ENCODE data around the gene MDN1. TPM values are rescaled to one million over a fixed set of nuclear protein-coding genes. Genes with fewer than 3 reads are reported as not detected.

MDN1 gene, protein sequence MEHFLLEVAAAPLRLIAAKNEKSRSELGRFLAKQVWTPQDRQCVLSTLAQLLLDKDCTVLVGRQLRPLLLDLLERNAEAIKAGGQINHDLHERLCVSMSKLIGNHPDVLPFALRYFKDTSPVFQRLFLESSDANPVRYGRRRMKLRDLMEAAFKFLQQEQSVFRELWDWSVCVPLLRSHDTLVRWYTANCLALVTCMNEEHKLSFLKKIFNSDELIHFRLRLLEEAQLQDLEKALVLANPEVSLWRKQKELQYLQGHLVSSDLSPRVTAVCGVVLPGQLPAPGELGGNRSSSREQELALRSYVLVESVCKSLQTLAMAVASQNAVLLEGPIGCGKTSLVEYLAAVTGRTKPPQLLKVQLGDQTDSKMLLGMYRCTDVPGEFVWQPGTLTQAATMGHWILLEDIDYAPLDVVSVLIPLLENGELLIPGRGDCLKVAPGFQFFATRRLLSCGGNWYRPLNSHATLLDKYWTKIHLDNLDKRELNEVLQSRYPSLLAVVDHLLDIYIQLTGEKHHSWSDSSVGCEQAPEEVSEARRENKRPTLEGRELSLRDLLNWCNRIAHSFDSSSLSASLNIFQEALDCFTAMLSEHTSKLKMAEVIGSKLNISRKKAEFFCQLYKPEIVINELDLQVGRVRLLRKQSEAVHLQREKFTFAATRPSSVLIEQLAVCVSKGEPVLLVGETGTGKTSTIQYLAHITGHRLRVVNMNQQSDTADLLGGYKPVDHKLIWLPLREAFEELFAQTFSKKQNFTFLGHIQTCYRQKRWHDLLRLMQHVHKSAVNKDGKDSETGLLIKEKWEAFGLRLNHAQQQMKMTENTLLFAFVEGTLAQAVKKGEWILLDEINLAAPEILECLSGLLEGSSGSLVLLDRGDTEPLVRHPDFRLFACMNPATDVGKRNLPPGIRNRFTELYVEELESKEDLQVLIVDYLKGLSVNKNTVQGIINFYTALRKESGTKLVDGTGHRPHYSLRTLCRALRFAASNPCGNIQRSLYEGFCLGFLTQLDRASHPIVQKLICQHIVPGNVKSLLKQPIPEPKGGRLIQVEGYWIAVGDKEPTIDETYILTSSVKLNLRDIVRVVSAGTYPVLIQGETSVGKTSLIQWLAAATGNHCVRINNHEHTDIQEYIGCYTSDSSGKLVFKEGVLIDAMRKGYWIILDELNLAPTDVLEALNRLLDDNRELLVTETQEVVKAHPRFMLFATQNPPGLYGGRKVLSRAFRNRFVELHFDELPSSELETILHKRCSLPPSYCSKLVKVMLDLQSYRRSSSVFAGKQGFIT (N-terminal part only)
- total RNA-seq, result 26.4 and 34.5 TPM in 2 replicates

GRCh38 chr6:89819336-89820130, at the start of gene MDN1:
Gene MDN1, minus strand, starts transcription at chr6:89819794. Its CDS starts 187 bp downstream, at chr6:89819607.

DNA sequence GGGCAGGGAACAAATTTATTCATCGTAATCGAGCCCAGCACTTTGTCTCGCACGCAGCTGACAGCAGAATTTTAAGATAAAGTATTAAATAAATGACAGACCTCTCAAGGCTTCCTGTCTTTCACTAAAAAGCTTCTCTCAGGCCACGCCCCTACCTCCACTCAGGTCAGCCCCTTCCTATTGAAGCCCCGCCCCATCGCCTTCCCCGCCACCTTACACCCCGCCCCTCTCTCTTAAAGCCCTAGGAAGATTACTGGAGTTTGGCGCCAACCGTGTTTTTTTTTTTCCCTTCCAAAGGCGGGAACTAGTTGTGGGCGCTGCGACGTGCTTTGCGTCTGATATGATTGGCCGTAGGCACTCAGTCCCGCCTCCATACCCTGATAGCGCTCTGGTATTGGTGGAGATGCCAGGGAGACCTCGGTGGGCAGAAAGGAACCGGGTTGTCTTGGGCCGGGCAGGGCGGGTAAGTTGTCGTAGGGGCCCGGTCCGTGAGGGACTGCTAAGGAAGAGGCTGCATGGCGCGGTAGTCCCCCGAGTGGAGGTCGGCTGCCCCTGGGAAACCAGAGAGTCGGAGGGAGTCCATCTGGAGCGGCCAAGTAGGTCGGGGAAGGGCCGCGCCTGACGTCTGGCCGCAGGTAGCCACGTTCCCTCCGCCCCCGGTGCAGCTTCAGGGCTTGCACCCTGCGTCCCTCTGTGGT, 10.0 kb upstream of the MDN1 start, which contains the start of gene CASP8AP2:
Gene CASP8AP2, plus strand, starts transcription at position 409 of the 698 bp plus-strand sequence.

DNA sequence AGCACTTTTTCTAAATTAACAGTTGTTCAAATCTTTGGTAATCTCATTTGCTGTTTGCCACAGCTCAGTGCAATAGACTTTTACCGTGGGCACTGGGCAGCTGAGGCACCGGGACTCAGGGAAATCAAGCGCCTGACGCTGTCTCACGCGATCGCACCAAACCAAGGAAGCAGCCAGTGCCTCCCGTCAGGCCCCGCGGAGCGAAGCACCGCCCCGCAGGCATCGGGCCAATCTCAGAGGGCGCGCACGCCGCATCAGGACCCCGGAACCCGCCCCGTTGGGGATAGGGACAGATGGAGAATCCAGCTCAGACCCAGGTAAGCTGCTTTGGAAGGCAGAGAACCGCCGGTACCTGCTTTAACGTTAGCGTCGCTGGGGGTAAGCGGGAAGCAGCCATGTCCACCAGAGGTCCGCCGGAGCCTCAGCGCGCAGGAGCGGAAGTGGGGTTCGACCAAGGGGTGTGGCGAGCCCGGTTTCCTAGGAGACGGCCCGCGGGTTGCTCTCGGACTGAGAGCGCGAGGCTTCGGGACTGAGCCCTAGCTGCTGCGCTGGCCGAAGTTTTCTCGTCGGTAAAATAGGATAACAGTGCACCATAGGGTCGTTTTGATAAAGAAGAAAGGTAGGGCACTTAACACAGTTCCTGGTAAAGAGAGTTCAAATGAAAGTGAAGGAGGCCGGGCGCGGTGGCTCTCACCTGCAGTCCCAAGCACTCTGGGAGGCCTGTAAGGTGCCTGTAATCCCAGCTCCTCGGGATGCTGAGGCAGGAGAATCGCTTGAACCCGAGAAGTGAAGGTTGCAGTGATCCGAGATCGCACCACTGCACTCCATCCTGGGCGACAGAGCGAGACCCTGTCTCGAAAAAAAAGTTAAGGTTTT, 181.0 kb downstream of the MDN1 start, which contains the start of gene LYRM2:
Gene LYRM2, minus strand, starts transcription at position 428 of the 876 bp plus-strand sequence. Its CDS starts 31 bp downstream, at position 397.

Other genes starting within 250 kb of the MDN1 start
- gene LYRM2, start 181.0 kb downstream of the MDN1 start, total RNA-seq, result 9.3 and 12.3 TPM in 2 replicates
- gene CASP8AP2, start 10.1 kb upstream of the MDN1 start, total RNA-seq, result 12.2 and 14.6 TPM in 2 replicates
- not detected in 2 replicates for gene GJA10, start 74.7 kb upstream of the MDN1 start, total RNA-seq